Measurements from ENCODE around the gene SGK1.

The SGK1 gene

GRCh38 chr6:134165561-134166201, 152.2 kb downstream of the SGK1 start:
- Histone ChIP-seq H3K9me3 (ENCODE audit: insufficient read depth, low read length) (no peaks in the 10 kb centered on the region), H4K20me1 (ENCODE audit: insufficient read depth, low read length) (peaks cover 21% of the 10 kb centered on the region), H3K27ac (ENCODE audit: low read length) (no peak overlapping the region), H3K79me2 (ENCODE audit: low read length) (peaks cover 4% of the 10 kb centered on the region; the same call in 1 of the 2 replicates), H3K36me3 (replicated peaks; ENCODE audit: low read depth, low read length) (peaks cover 33% of the 10 kb centered on the region), H3K9ac (ENCODE audit: low read length) (no peak overlapping the region), H2AFZ (ENCODE audit: low read depth, low read length) (no peak overlapping the region), H3K4me2 (ENCODE audit: low read length) (no peak overlapping the region), H3K4me1 (ENCODE audit: low read length) (0 out of 2 replicates have a peak, but pooled peaks cover under 1% of the 10 kb centered on the region), H3K27me3 (ENCODE audit: low read depth, low read length) (no peaks in the 10 kb centered on the region), H3K4me3 (ENCODE audit: low read length) (no peak overlapping the region)
- no peak for TF ChIP-seq EZH2phosphoT487 (IDR thresholded peaks at IDR 0.05; ENCODE audit: low read depth)
- no peak for TF ChIP-seq CTCF (IDR thresholded peaks at IDR 0.05; ENCODE audit: low read depth, low read length)

GRCh38 chr6:134164300-134164699, 153.6 kb downstream of the SGK1 start:
- Histone ChIP-seq H3K4me3 (ENCODE audit: low read length) (no peak overlapping the region), H3K79me2 (ENCODE audit: low read length) (no peaks in the 10 kb centered on the region), H3K9me3 (ENCODE audit: insufficient read depth, low read length) (no peaks in the 10 kb centered on the region), H2AFZ (ENCODE audit: low read depth, low read length) (no peak overlapping the region), H3K27me3 (ENCODE audit: low read depth, low read length) (no peaks in the 10 kb centered on the region), H3K36me3 (replicated peaks; ENCODE audit: low read depth, low read length) (peaks cover 19% of the 10 kb centered on the region), H3K4me2 (ENCODE audit: low read length) (no peak overlapping the region), H3K27ac (ENCODE audit: low read length) (no peak overlapping the region), H4K20me1 (ENCODE audit: insufficient read depth, low read length) (peaks cover 7% of the 10 kb centered on the region; the same call in 1 of the 2 replicates), H3K4me1 (ENCODE audit: low read length) (no peaks in the 10 kb centered on the region), H3K9ac (ENCODE audit: low read length) (no peak overlapping the region)
- TF ChIP-seq CTCF (IDR thresholded peaks at IDR 0.05; ENCODE audit: low read depth, low read length) (no peak), EZH2phosphoT487 (IDR thresholded peaks at IDR 0.05; ENCODE audit: low read depth) (no peak)

GRCh38 chr6:134162932-134163331, 155.0 kb downstream of the SGK1 start:
- H4K20me1 ChIP-seq (ENCODE audit: insufficient read depth, low read length), result no peaks in the 10 kb centered on the region
- no peak overlapping the region for H3K9ac ChIP-seq (ENCODE audit: low read length)
- H3K36me3 ChIP-seq (replicated peaks; ENCODE audit: low read depth, low read length), result peaks cover 12% of the 10 kb centered on the region
- H3K27me3 ChIP-seq (ENCODE audit: low read depth, low read length), result no peaks in the 10 kb centered on the region
- H3K4me3 ChIP-seq (ENCODE audit: low read length), result no peak overlapping the region
- TF ChIP-seq CTCF (IDR thresholded peaks at IDR 0.05; ENCODE audit: low read depth, low read length), result no peak
- TF ChIP-seq EZH2phosphoT487 (IDR thresholded peaks at IDR 0.05; ENCODE audit: low read depth), result no peak
- H2AFZ ChIP-seq (ENCODE audit: low read depth, low read length), result no peak overlapping the region
- H3K4me1 ChIP-seq (ENCODE audit: low read length), result no peaks in the 10 kb centered on the region
- no peak overlapping the region for H3K4me2 ChIP-seq (ENCODE audit: low read length)
- H3K79me2 ChIP-seq (ENCODE audit: low read length), result no peaks in the 10 kb centered on the region
- H3K27ac ChIP-seq (ENCODE audit: low read length), result no peak overlapping the region
- no peaks in the 10 kb centered on the region for H3K9me3 ChIP-seq (ENCODE audit: insufficient read depth, low read length)

- no peaks in the 10 kb centered on the region for H3K4me1 ChIP-seq (ENCODE audit: low read length)
- no peaks in the 10 kb centered on the region for H3K79me2 ChIP-seq (ENCODE audit: low read length)
- no peak overlapping the region for H3K4me2 ChIP-seq (ENCODE audit: low read length)
- H3K36me3 ChIP-seq (replicated peaks; ENCODE audit: low read depth, low read length), result peaks cover 4% of the 10 kb centered on the region
- H3K27ac ChIP-seq (ENCODE audit: low read length), result no peak overlapping the region
- no peak overlapping the region for H3K9ac ChIP-seq (ENCODE audit: low read length)
- H3K27me3 ChIP-seq (ENCODE audit: low read depth, low read length), result no peaks in the 10 kb centered on the region
- H4K20me1 ChIP-seq (ENCODE audit: insufficient read depth, low read length), result no peaks in the 10 kb centered on the region
- H3K9me3 ChIP-seq (ENCODE audit: insufficient read depth, low read length), result no peaks in the 10 kb centered on the region
- no peak overlapping the region for H3K4me3 ChIP-seq (ENCODE audit: low read length)
- H2AFZ ChIP-seq (ENCODE audit: low read depth, low read length), result no peak overlapping the region
- TF ChIP-seq CTCF (IDR thresholded peaks at IDR 0.05; ENCODE audit: low read depth, low read length) (no peak), EZH2phosphoT487 (IDR thresholded peaks at IDR 0.05; ENCODE audit: low read depth) (no peak)
Measured at GRCh38 chr6:134161041-134161440, 156.9 kb downstream of the SGK1 start.
